ENCODE data around the gene CD36. TPM values are rescaled to one million over a fixed set of nuclear protein-coding genes. Genes with fewer than 3 reads are reported as not detected.
A peak's percentile ranks its signal among the peaks of the same experiment; 100 is the strongest.
"Not testable (repeated sequence)": the region's sequence is repeated elsewhere in the genome, so short reads cannot be mapped to it uniquely, and the experiment has no call there.

Gene CD36
- polyA plus RNA-seq, 1 donor, result 32.9 TPM

DNA sequence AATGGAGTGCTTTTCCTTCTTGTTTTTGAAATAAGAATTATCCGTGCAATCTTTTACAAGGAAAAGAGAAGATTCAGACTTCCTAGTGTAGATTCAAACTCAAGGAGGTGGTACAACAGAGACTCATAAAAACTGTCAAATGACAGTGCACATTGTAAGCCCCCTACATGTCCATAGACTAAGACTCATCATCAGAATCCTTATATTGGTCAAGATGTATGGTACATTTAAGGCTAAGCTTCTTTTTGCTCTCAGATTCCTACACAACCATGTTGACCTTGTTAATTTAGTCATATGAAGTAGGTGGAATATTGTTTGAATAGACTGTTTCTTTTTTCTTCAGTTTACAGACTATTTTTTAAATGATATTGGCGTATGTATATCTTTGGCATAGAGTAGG, 11.6 kb downstream of the CD36 start:
- DNase-seq, result no peak

DNA sequence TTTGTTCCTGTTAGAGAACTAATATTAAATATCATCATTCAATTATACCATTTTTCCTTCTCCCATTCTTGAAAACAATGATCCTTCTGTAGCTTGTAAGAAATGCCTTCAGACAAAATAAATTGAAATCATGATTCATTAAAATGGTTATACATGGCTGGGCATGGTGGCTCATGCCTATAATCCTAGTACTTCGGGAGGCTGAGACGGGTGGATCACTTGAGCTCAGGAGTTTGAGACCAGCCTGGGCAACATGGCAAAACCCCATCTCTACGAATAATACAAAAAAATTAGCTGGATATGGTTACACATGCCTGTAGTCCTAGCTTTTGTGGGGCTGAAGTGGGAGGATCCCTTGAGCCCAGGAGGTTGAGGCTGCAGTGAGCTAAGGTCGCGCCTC, 13.0 kb downstream of the CD36 start:
- DNase-seq, result no peak

DNA sequence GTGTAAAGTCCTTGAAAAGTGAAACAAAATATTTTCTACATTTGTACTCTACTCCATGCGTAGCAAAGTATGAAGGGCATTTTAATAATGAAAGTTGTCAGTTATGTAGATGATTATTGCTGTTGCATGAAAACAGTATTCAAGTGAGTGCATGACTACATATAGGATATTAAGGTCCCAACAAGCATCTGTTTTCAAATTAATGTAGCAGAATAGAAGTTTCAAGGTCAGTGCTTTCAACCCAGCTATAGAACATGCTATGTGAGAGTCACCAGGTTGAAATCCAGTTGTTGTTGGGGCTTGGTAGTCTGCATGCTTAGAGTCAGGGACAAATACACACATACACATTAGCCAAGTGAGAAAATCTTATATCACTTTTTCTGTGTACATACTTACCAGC, 14.8 kb downstream of the CD36 start:
- DNase-seq, result no peak

DNA sequence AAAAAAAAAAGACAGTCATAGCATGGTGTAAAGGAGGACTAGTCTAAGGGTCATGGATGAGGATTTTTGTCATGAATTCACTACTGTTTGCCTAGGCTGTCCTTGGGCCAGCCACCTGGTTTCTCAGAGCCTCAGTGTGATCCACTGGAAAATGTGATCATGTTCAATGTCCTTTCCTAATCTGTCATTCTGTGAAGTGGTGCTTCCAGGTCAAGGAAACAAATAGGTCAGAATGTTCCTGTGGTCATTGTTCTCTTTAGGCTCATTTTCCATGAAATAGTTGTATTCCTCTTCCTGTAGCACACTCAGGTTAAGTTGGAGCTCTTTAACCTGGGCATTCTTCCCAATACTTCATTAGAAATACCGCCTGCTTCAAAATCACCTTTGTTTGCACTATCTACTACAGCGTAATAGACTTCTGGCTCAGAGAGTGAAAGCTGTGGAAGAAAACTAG, 16.5 kb downstream of the CD36 start:
- DNase-seq, result no peak

DNA sequence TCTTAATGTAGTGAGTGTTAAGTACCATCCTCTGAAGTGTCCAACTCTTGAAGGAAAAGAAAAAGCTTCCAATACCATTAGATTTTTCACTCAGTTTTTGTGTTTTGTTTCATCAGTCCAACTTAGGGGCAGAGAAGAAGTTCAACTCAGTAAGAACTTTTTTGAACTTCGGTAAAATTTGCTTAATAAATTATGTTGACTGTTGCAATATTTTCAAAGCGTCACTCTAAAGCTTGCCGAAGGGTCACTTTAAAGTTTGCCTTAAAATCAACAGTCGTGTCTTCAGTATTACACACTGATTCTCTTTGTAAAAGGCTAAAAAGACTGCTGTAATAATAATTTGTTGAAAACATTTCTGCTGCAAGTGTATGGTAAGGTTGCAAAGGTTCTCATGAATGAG, 17.6 kb downstream of the CD36 start:
- DNase-seq, result no peak

DNA sequence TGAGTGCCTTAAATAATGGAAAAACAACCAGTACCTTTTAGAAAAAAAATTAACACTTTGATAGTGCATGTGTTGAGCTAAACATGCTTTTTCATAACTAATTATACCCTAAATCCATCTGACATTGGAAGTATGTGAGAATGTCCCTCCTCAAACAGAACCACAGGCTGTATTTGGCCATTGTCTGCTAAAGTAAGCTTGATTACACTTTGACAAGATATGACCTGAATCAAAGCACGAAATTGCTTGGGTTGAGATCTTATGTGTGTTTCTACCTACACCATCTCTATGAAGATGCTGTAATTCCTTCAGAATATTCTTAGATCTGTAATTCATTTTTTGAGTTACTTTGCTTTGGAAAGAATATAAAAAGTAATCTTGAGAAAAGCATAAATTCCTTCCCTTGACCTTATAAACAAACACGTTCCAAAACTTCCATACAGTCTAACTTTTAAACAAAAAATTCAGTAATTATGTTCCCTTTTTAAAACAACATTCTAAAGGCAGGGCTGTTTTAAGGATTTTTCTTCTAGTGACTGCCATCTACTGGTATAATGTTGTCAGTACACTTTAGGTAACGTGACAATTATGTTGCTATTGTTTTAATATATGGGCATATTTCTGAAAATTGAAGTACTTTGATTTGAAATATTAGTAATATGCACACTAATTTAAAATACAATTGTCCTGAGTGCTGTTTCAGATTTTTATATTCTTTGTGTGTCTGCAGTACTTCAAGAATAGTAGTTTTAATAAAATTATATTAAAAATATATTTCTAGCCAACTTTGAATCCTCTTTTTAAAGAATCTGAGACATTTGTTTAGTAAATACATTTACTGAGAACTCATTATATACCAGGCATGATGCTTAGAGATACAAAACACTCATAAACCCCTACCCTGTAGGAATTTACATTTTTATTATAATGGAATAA, 20.9 kb downstream of the CD36 start:
- peak; percentile 26 for DNase-seq

DNA sequence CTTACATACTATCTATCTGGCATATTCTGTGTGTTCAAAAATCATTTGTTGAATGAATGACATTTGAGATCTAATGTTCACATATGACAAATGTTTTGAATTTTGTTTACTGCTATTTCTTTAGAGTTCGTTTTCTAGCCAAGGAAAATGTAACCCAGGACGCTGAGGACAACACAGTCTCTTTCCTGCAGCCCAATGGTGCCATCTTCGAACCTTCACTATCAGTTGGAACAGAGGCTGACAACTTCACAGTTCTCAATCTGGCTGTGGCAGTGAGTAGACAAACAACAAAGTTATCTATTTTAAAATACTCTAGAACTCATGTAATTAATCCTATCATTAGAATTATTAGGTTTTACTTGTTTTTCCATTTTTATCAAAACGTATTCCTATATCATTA, 22.5 kb downstream of the CD36 start:
- DNase-seq, result no peak

DNA sequence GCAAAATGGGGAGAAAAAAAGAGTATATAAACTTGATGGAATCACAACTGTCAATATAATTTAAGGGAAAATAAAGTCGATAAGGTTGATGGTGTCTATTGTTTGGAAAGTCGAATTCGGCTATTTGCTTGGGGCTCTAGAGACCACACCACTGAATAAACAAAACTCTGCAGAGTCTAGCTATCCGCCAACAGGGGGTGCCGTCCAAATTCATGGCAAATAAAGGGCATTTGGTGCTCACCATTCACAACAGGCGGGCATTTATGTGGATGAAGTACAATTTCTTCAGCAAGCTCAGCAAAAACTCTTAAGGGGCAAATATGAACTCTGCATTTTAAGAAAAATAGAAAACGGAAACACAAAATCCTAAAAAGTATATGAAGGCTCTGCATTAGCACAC, 23.3 kb downstream of the CD36 start:
- no peak for DNase-seq

DNA sequence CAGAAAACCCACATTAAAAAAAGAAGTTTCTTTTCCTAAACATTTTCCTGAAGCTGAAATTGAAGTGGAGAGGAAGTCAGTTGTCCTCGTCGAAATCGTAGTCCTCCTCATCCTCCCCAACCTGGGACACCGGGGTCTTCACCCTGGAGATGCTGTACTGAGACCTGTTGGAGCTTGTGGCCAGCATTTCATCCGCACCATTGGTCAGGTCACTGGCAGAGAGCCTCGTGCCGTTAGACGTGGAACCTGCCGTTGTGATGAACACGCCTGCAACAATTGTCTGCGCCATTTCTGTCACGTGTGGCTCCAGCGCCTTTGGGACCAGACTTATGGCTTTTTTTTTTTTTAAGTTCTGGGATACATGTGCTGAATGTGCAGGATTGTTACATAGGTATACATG, 23.8 kb downstream of the CD36 start:
- no peak for DNase-seq

DNA sequence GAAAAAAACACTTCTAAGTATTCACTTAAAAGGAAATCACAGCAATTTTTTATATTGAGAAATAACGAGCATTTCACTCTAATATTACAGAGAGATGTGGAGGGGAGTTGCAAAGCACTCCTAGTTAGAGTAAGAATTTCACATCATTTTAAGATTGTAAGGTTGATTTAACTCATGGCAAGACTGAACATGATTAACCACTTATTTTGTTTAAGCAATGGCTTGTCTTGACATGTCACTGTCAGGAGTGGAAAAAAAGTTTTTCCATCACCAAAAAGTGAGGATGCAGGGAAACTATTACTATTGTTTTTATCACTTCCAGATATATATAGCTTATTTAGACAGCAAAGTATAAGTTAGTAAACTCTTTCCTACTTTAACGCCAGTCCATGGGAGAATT, 27.1 kb downstream of the CD36 start:
- no peak for DNase-seq

DNA sequence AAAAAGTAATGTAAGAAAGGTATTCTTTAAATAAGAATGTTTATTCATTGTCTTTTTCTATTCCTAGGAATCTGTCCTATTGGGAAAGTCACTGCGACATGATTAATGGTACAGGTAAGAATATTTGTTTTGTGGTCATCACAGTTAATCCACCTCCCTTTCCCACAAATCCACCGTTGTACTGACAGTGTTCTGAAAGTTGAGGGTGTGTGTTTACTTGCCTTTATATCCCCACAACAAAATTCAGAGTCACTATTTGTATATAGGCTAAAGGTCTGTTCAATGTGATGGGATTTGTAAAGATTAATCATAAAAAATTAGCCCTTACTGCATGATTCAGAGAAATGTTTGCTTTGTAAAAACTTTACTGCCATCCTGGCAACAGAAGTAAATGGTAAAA, 27.9 kb downstream of the CD36 start:
- no peak for DNase-seq

DNA sequence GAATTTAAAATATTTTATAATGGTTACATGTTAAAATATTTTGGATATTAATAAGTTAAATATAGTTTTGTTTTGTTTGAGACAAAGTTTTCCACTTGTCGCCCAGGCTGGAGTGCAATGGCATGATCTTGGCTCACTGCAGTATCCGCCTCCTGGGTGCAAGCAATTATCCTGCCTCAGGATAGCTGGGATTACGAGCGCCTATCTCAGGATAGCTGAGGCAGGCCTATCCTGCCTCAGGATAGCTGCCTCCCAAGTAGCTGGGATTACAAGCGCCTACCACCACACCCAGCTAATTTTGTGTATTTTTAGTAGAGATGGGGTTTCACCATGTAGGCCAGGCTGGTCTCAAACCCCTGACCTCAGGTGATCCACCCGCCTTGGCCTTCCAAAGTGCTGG, 30.9 kb downstream of the CD36 start:
- DNase-seq, result not testable (repeated sequence)

DNA sequence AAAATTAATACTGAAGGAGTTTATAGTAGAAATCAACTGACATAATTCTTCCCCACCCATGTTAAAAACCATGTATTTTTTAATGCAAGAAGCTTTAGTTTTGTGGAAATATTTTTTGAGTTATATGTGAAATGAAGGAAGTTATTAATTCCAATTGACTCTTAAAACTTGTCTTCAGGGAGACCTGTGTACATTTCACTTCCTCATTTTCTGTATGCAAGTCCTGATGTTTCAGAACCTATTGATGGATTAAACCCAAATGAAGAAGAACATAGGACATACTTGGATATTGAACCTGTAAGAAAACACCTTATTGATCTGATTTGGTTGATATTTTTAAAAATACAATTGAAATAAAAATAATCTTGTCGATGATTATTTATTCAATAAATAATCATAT, 33.3 kb downstream of the CD36 start:
- DNase-seq, result no peak

DNA sequence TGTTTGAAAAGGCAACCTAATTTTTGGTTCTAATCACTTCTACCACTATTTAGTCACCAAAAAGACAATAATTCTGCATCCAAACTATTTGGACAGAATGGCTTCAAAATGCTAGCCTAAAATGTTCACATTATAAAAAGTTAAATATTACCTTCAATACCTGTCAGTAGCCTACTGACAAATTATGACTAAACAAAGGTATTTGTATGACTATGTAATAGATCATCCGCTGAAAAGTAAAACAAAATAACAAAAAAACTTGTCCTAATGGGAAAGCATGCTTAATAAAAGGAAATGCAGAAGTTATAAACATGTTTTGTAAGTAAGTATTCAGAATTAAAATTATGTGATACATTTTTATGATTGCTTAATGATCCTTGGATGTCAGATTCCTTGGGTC, 36.6 kb downstream of the CD36 start:
- DNase-seq, result no peak

DNA sequence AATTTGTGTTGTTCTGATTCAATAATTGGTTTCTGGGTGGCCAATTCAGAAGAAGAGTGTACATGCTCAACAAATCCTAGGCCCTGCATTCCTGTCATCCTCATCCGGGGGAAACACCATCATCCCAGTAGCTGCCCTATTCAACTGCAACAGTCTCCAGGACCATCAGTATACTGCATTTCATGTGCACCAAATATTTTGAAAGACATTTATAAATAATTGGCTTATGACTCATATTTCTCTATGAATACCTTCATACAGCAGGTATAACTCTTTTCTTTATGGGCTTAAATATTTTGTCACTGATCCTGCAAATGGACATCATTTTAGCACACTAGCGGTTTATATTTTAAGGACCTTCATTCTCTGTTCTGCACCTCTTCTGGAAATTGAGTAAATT, 38.0 kb downstream of the CD36 start:
- no peak for DNase-seq

DNA sequence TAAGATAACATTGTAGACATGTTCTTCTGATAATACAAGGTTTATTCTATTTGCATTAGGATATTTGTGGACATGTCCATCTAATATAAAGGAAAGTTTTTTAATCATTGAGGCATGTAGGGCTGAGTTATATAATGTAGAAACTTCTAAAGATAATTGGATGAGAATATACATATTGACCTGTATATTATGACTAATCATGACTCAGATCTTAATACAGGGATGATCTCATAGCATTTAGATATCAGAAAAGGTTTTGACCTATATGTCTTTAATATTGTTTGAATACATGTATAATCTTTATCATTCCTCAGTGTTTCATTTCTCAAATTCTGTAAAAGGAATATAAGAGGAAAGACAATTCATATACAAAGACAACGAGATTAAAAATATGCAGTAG, 39.2 kb downstream of the CD36 start:
- DNase-seq, result no peak

DNA sequence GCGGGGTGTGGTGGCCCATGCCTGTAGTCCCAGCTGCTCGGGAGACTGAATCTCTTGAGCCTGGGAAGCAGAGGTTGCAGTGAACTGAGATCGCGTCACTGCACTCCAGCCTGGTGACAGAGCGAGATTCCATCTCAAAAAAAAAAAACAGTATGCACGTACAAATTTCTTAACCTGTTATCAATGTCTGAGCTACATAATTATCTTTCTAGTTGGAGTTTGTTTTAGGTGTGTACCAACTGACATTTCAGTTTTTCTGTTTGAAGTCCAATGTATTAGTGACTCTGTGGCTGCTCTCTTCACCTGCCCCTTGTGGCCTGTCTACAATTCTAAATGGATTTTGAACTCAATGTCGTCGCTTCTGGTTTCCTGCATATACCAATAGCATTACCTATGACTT, 40.3 kb downstream of the CD36 start:
- no peak for DNase-seq

DNA sequence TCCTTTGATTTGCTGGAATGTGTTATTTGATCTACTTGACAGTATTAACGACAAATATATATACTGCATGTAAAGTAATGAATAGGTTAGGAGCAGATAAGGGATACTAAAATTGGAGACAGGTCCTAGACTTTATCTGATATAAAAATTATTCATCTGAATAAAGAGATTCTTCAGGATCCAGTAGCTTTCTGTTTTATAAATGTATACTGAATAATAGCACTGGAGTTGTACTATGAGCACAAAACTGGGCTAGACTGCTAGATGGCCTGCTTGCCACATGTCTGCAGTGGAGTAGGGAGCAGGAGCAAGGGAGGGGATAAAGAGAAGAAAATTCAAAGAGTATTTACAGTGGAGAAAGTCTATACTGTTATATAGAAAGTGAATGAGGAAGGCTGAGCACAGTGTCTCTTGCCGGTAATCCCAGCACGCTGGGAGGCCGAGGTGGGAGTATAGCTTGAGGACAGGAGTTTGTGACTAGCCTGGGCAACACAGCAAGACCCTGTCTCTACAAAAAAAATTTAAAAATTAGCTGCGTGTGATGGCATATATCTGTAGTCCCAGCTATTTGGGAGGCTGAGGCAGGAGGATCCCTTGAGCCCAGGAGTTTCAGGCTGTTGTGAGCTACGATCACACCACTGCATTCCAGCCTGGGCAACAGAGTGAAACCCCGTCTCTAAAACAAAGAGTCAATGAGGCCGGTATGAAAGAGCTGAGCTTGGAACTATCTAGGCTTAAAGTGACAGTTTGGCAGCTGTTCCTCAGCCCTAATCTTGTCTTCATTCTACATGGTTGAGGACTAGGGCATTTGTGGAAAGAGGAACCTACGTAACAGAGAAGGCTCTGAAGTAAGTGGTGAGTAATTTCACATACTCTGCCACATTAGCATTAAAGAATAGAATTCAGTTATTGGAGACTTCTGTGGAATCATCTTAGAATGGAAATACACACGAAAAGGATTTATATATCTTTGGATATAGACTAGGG, 41.8 kb downstream of the CD36 start:
- DNase-seq, result no peak

DNA sequence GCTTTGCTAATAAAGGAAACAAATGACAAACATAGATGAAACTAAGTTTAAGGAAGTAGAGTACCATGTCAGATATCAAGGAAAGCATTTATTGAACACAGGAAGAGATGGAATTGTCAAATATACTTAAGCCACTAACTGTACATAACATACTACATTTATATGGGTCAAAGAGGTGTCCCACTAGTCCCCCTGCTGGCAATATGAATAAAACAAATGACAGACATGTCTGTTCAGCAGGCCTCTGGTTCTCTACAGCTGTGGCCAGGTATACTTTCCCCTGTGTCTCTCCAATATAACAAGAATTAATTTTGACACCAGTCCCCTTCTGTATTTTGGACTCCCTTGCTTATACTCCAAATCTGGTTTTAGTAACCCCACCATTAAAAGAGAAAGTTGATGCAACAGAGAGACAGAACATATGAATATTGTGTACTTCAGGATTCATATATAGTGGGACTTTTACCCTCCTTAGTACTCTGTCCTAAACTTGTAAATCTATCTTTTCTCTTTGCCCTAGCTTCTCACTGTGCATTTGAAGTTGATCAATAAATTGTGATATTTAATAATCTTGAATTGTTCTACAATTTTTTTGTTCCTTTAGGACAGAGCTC, 42.9 kb downstream of the CD36 start:
- no peak for DNase-seq

DNA sequence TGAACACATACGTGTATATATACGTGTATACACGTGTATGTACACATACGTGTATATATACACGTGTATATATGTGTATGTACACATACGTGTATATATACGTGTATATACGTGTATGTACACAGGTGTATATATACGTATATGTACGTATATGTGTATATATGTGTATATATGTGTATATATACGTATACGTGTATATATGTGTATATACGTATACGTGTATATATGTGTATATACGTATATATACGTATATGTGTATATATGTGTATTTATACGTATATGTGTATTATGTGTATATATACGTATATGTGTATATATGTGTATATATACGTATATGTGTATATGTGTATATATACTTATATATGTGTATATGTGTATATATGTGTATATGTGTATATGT, 44.3 kb downstream of the CD36 start:
- no peak for DNase-seq

DNA sequence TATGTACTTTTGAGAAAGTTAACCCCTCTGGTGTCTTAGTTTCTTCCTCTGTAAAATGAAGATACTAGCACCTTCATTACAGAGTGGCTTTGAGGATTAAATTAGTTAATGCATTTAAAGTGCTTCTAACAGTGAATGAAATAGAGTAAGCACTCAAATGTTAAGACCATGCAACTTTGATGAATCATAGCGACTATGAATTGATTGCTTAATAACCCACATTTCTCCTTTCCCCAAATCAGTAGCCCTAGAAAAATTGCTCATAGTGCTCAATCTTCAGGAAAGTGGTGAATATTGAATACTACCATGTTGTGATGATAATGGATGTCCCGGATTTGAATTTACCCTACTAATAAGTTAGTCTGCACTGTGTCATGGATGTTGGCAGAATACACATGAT, 48.1 kb downstream of the CD36 start:
- no peak for DNase-seq

DNA sequence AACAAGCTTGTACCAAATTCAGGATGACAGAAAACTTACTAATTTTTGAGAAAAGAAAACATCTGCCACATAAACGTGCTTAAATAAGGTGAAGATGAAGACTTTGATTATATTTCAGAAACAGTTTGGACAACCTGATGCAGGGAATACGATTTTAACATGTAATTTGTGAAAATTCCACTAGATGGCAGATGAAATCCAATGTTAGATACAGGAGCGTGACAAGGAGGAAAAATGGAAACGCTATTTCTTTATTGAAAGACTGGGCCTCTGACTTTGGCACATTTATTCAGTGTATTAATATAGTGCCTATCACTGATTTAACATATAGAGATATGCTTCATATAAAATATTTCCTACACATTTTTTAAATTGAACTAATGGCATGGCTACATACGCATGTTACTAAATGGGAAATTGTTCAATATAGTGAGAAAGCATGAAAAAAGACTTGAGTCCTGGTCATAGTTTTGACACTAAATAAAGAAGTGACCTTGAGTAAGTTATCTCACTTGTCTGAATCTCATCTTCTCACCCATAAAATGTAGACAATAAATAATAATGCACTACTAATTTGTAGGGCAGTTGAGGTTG, 60.7 kb downstream of the CD36 start:
- peak; percentile 59 for DNase-seq

Measured in left kidney (tissue), 2 donors.